ENCODE measurements around the gene CAP1.
"Not testable (repeated sequence)": the region's sequence is repeated elsewhere in the genome, so short reads cannot be mapped to it uniquely, and the experiment has no call there.

CAP1 gene

DNA sequence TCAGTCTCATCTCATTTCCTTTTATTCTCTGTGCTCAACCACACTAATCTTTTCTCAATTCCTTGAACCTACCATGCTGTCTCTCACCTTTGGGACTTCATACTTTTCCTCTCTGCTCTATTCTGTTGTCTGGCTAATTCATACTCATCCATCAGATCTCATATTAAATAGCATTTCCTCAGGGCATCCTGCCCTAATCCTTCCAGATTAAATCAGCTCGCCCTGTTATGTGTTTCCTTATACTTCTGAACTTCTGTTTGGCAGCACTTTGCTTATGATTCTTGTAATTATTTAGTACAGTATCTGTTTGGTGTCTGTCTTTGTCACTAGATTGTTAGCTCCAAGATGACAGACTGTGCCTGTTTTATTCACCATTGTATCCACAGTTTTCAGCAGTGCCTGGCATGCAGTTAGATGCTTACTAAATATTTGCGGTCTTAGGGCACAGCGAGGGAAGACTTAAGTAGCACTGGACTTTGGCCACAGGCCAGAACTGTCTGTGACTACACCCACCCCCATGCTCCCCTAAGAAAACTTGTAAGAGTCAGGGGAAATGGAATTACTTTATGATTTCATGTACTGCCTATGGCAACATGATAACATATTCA, 9.9 kb upstream of the CAP1 start:
- Histone ChIP-seq H3K9me3 (ENCODE audit: control insufficient read depth, low read length) (no peaks in the 10 kb centered on the region), H3K4me3 (ENCODE audit: insufficient read depth, low read depth, low read length, poor library complexity, severe bottlenecking) (no peak overlapping the region), H3K27ac (ENCODE audit: insufficient read depth, low read length, poor library complexity, severe bottlenecking) (no peak overlapping the region), H3K4me1 (ENCODE audit: control insufficient read depth, insufficient read depth, low read length, poor library complexity, severe bottlenecking) (peaks cover 15% of the 10 kb centered on the region), H3K27me3 (replicated peaks; ENCODE audit: control insufficient read depth, insufficient read depth, low read length, poor library complexity, severe bottlenecking) (no peaks in the 10 kb centered on the region), H3K36me3 (ENCODE audit: control insufficient read depth, insufficient read depth, low read length) (no peaks in the 10 kb centered on the region)
- no peak for DNase-seq

GRCh38 chr1:40032240-40032891, 8.2 kb upstream of the CAP1 start:
- Histone ChIP-seq H3K9me3 (ENCODE audit: control insufficient read depth, low read length) (no peaks in the 10 kb centered on the region), H3K4me3 (ENCODE audit: insufficient read depth, low read depth, low read length, poor library complexity, severe bottlenecking) (no peak overlapping the region), H3K36me3 (ENCODE audit: control insufficient read depth, insufficient read depth, low read length) (no peaks in the 10 kb centered on the region), H3K4me1 (ENCODE audit: control insufficient read depth, insufficient read depth, low read length, poor library complexity, severe bottlenecking) (peaks cover 15% of the 10 kb centered on the region), H3K27me3 (replicated peaks; ENCODE audit: control insufficient read depth, insufficient read depth, low read length, poor library complexity, severe bottlenecking) (no peaks in the 10 kb centered on the region), H3K27ac (ENCODE audit: insufficient read depth, low read length, poor library complexity, severe bottlenecking) (no peak overlapping the region)
- peak; percentile 5 to 37 (median 16) for DNase-seq

DNA sequence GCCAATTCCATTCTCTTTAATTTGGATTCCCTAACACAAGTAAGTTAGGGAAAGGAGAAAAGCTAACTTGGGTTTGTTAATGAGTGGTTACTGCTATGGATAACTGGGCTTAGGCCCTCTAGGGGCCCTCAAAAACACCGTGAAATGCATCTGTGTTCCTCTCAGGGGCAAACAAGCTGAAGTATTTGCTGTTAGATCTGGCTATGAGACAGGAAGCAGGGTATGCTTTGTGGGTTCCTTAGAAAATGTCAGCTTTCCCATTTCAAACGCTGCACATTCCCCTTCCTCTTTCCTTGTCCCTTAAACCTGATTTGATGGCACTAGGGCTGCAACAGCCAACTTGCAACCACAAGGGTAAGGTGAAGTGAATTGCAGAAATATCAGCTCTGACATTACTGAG, 5.7 kb upstream of the CAP1 start:
- Histone ChIP-seq H3K4me1 (ENCODE audit: control insufficient read depth, insufficient read depth, low read length, poor library complexity, severe bottlenecking) (peaks cover 25% of the 10 kb centered on the region), H3K36me3 (ENCODE audit: control insufficient read depth, insufficient read depth, low read length) (no peaks in the 10 kb centered on the region), H3K27me3 (replicated peaks; ENCODE audit: control insufficient read depth, insufficient read depth, low read length, poor library complexity, severe bottlenecking) (no peaks in the 10 kb centered on the region), H3K27ac (ENCODE audit: insufficient read depth, low read length, poor library complexity, severe bottlenecking) (peak overlapping the region; percentile 63), H3K4me3 (ENCODE audit: insufficient read depth, low read depth, low read length, poor library complexity, severe bottlenecking) (peak overlapping the region; percentile 3), H3K9me3 (ENCODE audit: control insufficient read depth, low read length) (no peaks in the 10 kb centered on the region)
- no peak for DNase-seq

GRCh38 chr1:40036574-40036973, 4.0 kb upstream of the CAP1 start:
- H3K36me3 ChIP-seq (ENCODE audit: control insufficient read depth, insufficient read depth, low read length), result no peaks in the 10 kb centered on the region
- no peak for DNase-seq
- no peaks in the 10 kb centered on the region for H3K9me3 ChIP-seq (ENCODE audit: control insufficient read depth, low read length)
- no peaks in the 10 kb centered on the region for H3K27me3 ChIP-seq (replicated peaks; ENCODE audit: control insufficient read depth, insufficient read depth, low read length, poor library complexity, severe bottlenecking)
- no peak overlapping the region for H3K4me3 ChIP-seq (ENCODE audit: insufficient read depth, low read depth, low read length, poor library complexity, severe bottlenecking)
- no peak overlapping the region for H3K27ac ChIP-seq (ENCODE audit: insufficient read depth, low read length, poor library complexity, severe bottlenecking)
- peaks cover 25% of the 10 kb centered on the region for H3K4me1 ChIP-seq (ENCODE audit: control insufficient read depth, insufficient read depth, low read length, poor library complexity, severe bottlenecking)

DNA sequence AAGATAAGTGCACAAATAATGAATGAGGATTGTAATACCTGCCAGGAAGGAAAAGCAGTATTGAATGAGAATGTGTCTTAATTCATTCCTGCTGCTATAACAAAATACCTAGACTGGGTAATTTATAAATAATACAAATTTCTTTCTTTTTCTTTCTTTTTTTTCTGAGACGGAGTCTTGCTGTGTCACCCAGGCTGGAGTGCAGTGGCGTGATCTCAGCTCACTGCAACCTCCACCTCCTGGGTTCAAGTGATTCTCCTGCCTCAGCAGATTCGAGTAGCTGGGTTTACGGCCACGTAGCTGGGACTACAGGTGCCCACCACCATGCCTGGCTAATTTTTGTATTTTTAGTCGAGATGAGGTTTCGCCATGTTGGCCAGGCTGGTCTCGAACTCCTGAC, 3.3 kb upstream of the CAP1 start:
- not testable (repeated sequence) for H3K4me3 ChIP-seq (ENCODE audit: insufficient read depth, low read depth, low read length, poor library complexity, severe bottlenecking); H3K27me3 ChIP-seq (replicated peaks; ENCODE audit: control insufficient read depth, insufficient read depth, low read length, poor library complexity, severe bottlenecking); H3K27ac ChIP-seq (ENCODE audit: insufficient read depth, low read length, poor library complexity, severe bottlenecking); DNase-seq; H3K9me3 ChIP-seq (ENCODE audit: control insufficient read depth, low read length); H3K36me3 ChIP-seq (ENCODE audit: control insufficient read depth, insufficient read depth, low read length)
- H3K4me1 ChIP-seq (ENCODE audit: control insufficient read depth, insufficient read depth, low read length, poor library complexity, severe bottlenecking), result peaks cover 30% of the 10 kb centered on the region

DNA sequence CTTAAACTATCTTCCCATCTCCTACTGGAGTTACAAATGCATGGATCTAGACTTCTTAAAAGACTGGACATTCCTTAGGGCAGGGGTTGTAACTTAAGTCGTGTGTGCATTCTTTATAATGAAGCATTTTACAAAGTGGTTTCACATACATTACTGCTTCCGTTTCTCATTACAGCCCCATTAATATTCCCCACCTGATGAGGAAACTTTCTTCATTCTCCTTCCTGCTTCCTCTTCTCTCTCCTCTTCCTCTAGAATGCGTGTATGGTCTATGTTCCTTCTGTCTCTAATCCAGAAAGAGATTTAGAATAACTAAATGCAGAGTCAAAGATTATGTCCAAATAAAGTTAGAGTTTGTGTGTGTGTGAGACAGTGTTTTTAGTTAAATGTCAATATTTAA, 1.8 kb upstream of the CAP1 start:
- DNase-seq, result no peak
- no peaks in the 10 kb centered on the region for H3K36me3 ChIP-seq (ENCODE audit: control insufficient read depth, insufficient read depth, low read length)
- no peak overlapping the region for H3K4me3 ChIP-seq (ENCODE audit: insufficient read depth, low read depth, low read length, poor library complexity, severe bottlenecking)
- H3K4me1 ChIP-seq (ENCODE audit: control insufficient read depth, insufficient read depth, low read length, poor library complexity, severe bottlenecking), result peaks cover 34% of the 10 kb centered on the region
- H3K9me3 ChIP-seq (ENCODE audit: control insufficient read depth, low read length), result no peaks in the 10 kb centered on the region
- H3K27me3 ChIP-seq (replicated peaks; ENCODE audit: control insufficient read depth, insufficient read depth, low read length, poor library complexity, severe bottlenecking), result no peaks in the 10 kb centered on the region
- H3K27ac ChIP-seq (ENCODE audit: insufficient read depth, low read length, poor library complexity, severe bottlenecking), result peak overlapping the region; percentile 86

GRCh38 chr1:40039245-40039756, 1.2 kb upstream of the CAP1 start:
- Histone ChIP-seq H3K27me3 (replicated peaks; ENCODE audit: control insufficient read depth, insufficient read depth, low read length, poor library complexity, severe bottlenecking) (no peaks in the 10 kb centered on the region), H3K4me3 (ENCODE audit: insufficient read depth, low read depth, low read length, poor library complexity, severe bottlenecking) (peak overlapping the region; percentile 88), H3K9me3 (ENCODE audit: control insufficient read depth, low read length) (no peaks in the 10 kb centered on the region), H3K27ac (ENCODE audit: insufficient read depth, low read length, poor library complexity, severe bottlenecking) (peak overlapping the region; percentile 86), H3K4me1 (ENCODE audit: control insufficient read depth, insufficient read depth, low read length, poor library complexity, severe bottlenecking) (peaks cover 36% of the 10 kb centered on the region), H3K36me3 (ENCODE audit: control insufficient read depth, insufficient read depth, low read length) (no peaks in the 10 kb centered on the region)
- DNase-seq, result no peak

- no peaks in the 10 kb centered on the region for H3K9me3 ChIP-seq (ENCODE audit: control insufficient read depth, low read length)
- DNase-seq, result peak; percentile 47 to 53 (median 53)
- H3K36me3 ChIP-seq (ENCODE audit: control insufficient read depth, insufficient read depth, low read length), result no peaks in the 10 kb centered on the region
- H3K27ac ChIP-seq (ENCODE audit: insufficient read depth, low read length, poor library complexity, severe bottlenecking), result peak overlapping the region; percentile 86
- H3K4me3 ChIP-seq (ENCODE audit: insufficient read depth, low read depth, low read length, poor library complexity, severe bottlenecking), result peak overlapping the region; percentile 88
- peaks cover 34% of the 10 kb centered on the region for H3K4me1 ChIP-seq (ENCODE audit: control insufficient read depth, insufficient read depth, low read length, poor library complexity, severe bottlenecking)
- H3K27me3 ChIP-seq (replicated peaks; ENCODE audit: control insufficient read depth, insufficient read depth, low read length, poor library complexity, severe bottlenecking), result no peaks in the 10 kb centered on the region
Measured at GRCh38 chr1:40039757-40040510, 595 bp upstream of the CAP1 start.

DNA sequence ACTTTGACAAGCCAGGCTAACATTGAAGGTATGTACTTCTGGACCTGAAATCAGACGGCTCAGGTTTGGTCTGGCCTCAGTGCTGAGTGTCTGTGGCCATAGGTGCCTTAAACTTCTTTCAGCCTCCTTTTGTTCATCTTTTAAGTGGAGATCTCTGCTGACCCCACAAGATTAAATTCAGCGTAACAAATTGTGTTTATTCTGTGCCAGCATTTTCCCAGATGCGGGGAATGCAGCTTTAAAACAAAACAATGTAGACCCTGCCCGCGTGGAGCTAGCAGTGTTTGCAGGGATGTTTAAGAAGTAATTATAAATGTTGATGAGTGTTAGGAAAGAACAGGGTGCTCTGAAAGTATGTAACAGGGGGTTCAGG, 923 bp downstream of the CAP1 start:
- peaks cover 1% of the 10 kb centered on the region for H3K36me3 ChIP-seq (ENCODE audit: control insufficient read depth, insufficient read depth, low read length)
- H3K4me3 ChIP-seq (ENCODE audit: insufficient read depth, low read depth, low read length, poor library complexity, severe bottlenecking), result peak overlapping the region; percentile 86
- peaks cover 42% of the 10 kb centered on the region for H3K4me1 ChIP-seq (ENCODE audit: control insufficient read depth, insufficient read depth, low read length, poor library complexity, severe bottlenecking)
- peak overlapping the region; percentile 86 for H3K27ac ChIP-seq (ENCODE audit: insufficient read depth, low read length, poor library complexity, severe bottlenecking)
- H3K9me3 ChIP-seq (ENCODE audit: control insufficient read depth, low read length), result no peaks in the 10 kb centered on the region
- no peaks in the 10 kb centered on the region for H3K27me3 ChIP-seq (replicated peaks; ENCODE audit: control insufficient read depth, insufficient read depth, low read length, poor library complexity, severe bottlenecking)
- DNase-seq, result no peak

DNA sequence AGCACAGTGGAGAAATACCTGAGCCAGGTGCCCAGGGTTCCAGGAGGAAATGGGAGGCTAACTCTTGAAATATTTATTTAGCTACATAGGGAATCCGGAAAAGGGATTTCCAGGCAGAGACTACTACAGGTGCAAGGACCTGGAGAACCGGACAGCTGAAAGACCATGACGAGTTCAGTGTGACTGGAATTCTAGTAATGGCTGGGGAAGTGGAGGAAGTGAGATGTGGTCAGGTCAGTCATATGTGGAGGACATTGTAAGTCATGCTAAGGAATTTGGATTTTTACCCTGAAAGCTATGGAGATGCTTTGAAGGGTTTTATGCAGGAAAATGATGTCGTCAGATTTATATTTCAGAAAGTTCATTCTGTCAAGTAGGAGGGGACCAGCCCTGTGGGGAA, 1.8 kb downstream of the CAP1 start:
- peaks cover 2% of the 10 kb centered on the region for H3K36me3 ChIP-seq (ENCODE audit: control insufficient read depth, insufficient read depth, low read length)
- DNase-seq, result no peak
- H3K27me3 ChIP-seq (replicated peaks; ENCODE audit: control insufficient read depth, insufficient read depth, low read length, poor library complexity, severe bottlenecking), result no peaks in the 10 kb centered on the region
- no peaks in the 10 kb centered on the region for H3K9me3 ChIP-seq (ENCODE audit: control insufficient read depth, low read length)
- H3K27ac ChIP-seq (ENCODE audit: insufficient read depth, low read length, poor library complexity, severe bottlenecking), result peak overlapping the region; percentile 1
- peaks cover 50% of the 10 kb centered on the region for H3K4me1 ChIP-seq (ENCODE audit: control insufficient read depth, insufficient read depth, low read length, poor library complexity, severe bottlenecking)
- H3K4me3 ChIP-seq (ENCODE audit: insufficient read depth, low read depth, low read length, poor library complexity, severe bottlenecking), result peak overlapping the region; percentile 86
